HCEC 1CT (cell line): ENCODE measurements around the gene USP43.

Experiments used
- DNase-seq: peaks from one replicate; pipeline ENCODE4 v3.0.0-alpha.2; 2017

Gene USP43

GRCh38 chr17:9715503-9716016 is 70.2 kb downstream of the USP43 start:
- no peak for DNase-seq

DNA sequence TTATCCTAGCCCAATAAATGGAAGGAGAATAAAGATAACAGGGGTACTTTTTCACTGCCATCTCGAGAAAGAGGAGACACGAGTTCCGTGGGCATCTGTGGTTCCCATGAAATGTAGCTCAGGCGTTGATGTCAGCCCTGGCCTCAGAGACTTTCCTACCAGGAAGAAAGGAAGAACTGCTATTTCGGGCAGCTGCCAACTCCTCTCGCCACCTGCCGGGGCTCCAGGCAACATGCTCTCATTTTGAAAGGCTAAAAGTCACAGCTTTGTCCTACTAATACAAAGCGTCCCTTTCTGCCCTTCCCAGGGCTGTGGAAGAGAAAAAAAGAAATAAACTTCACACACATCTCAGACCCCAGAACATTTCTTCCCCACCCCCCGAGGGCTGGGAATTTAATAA is 80.3 kb downstream of the USP43 start:
- no peak for DNase-seq

- DNase-seq = no peak
Observed at GRCh38 chr17:9726291-9726690, 81.0 kb downstream of the USP43 start.

DNA sequence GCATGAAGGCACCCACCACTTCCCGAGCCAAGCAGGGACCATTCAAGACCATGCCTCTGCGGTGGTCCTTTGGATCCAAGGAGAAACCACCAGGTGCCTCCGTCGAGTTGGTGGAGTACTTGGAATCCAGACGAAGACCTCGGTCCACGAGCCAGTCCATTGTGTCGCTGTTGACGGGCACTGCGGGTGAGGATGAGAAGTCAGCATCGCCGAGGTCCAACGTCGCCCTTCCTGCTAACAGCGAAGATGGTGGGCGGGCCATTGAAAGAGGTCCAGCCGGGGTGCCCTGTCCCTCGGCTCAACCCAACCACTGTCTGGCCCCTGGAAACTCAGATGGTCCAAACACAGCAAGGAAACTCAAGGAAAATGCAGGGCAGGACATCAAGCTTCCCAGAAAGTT is 82.7 kb downstream of the USP43 start:
- DNase-seq = no peak

DNA sequence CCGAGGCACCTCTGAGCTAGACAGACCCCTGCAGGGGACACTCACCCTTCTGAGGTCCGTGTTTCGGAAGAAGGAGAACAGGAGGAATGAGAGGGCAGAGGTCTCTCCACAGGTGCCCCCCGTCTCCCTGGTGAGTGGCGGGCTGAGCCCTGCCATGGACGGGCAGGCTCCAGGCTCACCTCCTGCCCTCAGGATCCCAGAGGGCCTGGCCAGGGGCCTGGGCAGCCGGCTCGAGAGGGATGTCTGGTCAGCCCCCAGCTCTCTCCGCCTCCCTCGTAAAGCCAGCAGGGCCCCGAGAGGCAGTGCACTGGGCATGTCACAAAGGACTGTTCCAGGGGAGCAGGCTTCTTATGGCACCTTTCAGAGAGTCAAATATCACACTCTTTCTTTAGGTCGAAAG is 83.2 kb downstream of the USP43 start:
- no peak for DNase-seq

GRCh38 chr17:9729034-9729650 is 83.8 kb downstream of the USP43 start:
- DNase-seq = peak; percentile 27

DNA sequence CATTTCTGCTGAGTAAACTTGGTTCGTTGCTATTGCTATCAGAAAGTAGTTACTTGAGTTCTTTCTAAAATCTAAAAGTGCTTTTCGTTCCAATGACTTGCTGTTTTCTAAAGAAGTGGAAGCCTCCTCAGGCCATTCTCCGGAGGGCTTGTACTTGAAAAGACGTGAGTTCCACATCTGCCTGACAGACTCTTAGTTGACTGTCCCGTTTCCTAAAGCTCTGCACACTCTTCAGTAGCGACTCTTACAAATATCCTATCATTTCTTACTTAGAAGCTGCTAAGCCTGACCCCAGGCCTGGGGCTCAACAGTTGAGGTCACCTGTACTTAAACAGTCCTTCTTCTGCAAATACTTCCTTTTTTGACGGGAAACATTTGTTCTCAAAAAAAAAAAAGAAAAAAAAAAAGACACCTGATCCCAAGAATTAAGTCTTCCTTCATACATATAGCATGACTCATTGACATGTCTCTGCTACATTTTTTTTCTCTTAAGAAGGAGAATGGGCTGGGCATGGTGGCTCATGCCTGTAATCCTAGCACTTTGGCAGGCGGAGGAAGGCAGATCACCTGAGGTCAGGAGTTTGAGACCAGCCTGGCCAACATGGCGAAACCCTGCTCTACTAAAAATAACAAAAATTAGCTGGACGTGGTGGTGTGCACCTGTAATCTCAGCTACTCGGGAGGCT is 84.6 kb downstream of the USP43 start:
- no peak for DNase-seq

- DNase-seq = no peak
Observed at GRCh38 chr17:9750524-9750923, 105.2 kb downstream of the USP43 start.

DNA sequence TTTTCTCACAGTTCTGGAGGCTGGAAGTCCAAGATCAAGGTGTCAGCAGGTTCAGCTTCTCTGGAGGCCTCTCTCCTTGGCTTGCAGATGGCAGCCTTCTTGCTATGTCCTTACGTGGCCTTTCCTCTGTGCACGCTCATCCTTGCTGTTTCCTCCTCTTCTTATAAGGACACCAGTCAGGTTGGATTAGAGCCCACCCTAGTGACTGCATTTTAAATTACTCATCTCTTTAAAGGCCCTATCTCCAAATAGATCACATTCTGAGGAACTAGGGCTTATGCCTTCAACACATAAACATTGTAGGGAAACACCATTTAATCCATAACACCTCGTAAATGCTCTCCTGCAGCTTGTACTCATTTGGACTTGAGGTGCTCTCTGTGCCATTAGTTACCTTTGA is 109.8 kb downstream of the USP43 start:
- DNase-seq = no peak

- DNase-seq = no peak
Observed at GRCh38 chr17:9760266-9760665, 114.9 kb downstream of the USP43 start.

- DNase-seq = no peak
Observed at GRCh38 chr17:9763643-9764042, 118.3 kb downstream of the USP43 start.

- DNase-seq = no peak
Observed at GRCh38 chr17:9765322-9765721, 120.0 kb downstream of the USP43 start.

- no peak for DNase-seq
Observed at GRCh38 chr17:9766970-9767369, 121.7 kb downstream of the USP43 start.

- DNase-seq = no peak
Observed at GRCh38 chr17:9767432-9767991, 122.2 kb downstream of the USP43 start.

GRCh38 chr17:9768381-9768934 is 123.1 kb downstream of the USP43 start:
- peak; percentile 43 for DNase-seq

DNA sequence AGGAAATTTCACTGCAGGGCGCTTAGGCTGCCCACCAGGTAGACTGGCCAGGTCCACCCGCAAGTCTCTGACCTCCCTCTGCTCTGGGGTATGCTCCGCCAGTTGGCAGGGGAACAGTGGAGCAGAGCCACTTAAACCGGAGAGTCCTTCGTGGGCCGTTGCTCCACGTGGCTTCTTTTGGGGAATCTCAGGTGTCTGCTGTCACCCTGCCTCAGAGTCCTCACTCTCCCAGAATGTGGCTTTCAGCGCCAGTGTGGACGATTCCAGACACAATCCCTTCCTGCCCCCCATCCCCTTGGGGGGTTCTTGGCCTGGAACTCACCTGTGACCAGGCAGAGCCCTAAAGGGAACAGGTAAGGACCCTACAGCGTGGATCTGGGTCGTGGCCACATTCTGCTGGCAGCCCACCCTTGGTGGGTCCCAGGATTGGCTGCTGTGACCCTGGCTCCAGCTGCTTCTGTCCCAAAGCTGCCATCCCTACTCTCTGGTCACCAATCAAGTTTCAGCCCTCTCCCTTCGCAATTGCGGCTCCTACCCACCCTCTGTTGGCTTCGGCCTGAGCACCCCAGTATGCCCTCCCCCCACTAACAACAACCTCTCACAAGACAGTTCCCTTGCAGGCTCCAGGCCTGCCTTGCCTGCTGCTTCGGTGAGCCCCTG is 123.8 kb downstream of the USP43 start:
- DNase-seq = no peak

DNA sequence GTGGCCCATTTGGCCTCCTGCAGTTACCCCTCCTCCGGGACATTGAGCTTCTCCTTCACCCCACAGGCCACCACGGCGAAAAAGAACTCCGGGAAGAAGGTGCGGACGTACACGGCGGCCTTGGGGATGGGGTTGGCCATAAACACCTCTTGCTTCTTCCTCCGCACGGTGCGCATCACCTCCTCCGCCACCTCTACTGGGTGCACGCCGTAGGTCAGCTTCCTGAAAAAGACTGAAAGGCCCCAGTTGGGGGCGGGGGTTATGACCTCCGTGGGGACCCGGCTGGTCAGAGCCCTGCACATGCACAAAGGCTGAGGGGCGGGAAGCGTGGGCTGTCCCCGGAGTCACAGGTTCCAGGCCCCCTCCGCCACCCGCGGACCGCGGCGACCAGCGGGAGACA is 126.1 kb downstream of the USP43 start:
- DNase-seq = no peak

- DNase-seq = no peak
Observed at GRCh38 chr17:9772658-9773057, 127.3 kb downstream of the USP43 start.

DNA sequence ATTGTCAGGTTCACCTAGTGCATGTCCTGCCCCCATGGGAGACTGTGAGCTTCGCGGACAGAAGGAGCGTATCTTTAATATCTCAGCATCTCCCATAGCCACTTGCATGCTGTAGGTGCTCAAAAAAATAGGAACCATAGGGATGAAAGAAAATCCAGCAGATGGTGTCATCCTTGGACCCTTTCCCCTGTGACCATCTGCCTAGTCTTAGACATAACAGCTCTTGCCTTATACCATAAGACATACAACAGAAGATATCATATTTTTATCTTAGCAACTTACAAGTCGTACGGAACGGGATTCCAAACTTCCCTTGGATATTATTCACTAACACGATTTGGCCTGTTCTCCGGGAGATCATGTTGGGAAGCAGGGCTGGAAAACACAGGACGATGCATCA is 131.6 kb downstream of the USP43 start:
- no peak for DNase-seq
